HCT116 (cell line): Measurements from ENCODE around the gene MIA3. TPM values are rescaled to one million over a fixed set of nuclear protein-coding genes. Genes with fewer than 3 reads are reported as not detected.

Experiments
- ATAC-seq: fragments of 200-7000 bp; cut with Tn5 transposase; 2 replicates; pipeline ENCODE4 v1.9.1; 2020; ENCODE audit warnings: mild to moderate bottlenecking, moderate library complexity
- BruUV-seq: library from RNA; stranded (reverse); fragments of 400-500 nt; replicated peaks from 2 replicates; lab custom pipeline; 2021; lab: Mats Ljungman, UMichigan
- CTCF ChIA-PET: fragments of 300-600 bp; sonication (Branson Sonifier 250); formaldehyde crosslinking; loops from one replicate; lab custom pipeline; 2021; ENCODE audit warnings: antibody characterized with exemption; lab: Charles Lee
- POLR2A ChIA-PET: fragments of 300-600, 350-600 bp; sonication (Branson Sonifier 250); formaldehyde crosslinking; loops from one replicate; lab custom pipeline; 2021; ENCODE audit warnings: antibody characterized with exemption; lab: Charles Lee
- RAD21 ChIA-PET, 2 experiments: fragments of 300-600 bp; sonication (Branson Sonifier 250); formaldehyde crosslinking; loops; one replicate each; lab custom pipeline; 2023; ENCODE audit warnings: low total read pairs in 2 of 2; ENCODE audit not compliant: uncharacterized antibody in 2 of 2, unreplicated experiment in 2 of 2, low non-redundant PET in 1 of 2; lab: Charles Lee
- DNase-seq: peaks from one replicate; pipeline ENCODE4 v3.0.0-alpha.2; 2010; ENCODE audit warnings: low read depth, low spot score
- H2AFZ ChIP-seq: fragments of 200-600 bp; shearing (Covaris generic), sonication (generic); 2 replicates; pipeline ENCODE4 v1.6.1; 2017; ENCODE audit warnings: low read depth, mixed run types, mixed read lengths, antibody characterized with exemption, low read length; ENCODE audit not compliant: poor library complexity, severe bottlenecking
- H3K27ac ChIP-seq: 2 replicates; pipeline ENCODE4 v1.5.1; 2012; ENCODE audit warnings: low read depth, low read length
- H3K27me3 ChIP-seq: fragments of 200-600 bp; sonication (generic); 2 replicates; pipeline ENCODE4 v1.6.1; 2016; ENCODE audit warnings: mixed run types, low read length, mixed read lengths; ENCODE audit not compliant: insufficient read depth
- H3K36me3 ChIP-seq, 2 experiments: fragments of 200-500 bp in 1 of 2; fragments of 200-600 bp in 1 of 2; sonication (Bioruptor generic) in 1 of 2; sonication (generic) in 1 of 2; 2 replicates each; pipeline versions ENCODE4 v1.5.1 to v1.6.1; 2014 to 2016; ENCODE audit warnings: low read length in 2 of 2, inconsistent platforms in 1 of 2, mixed read lengths in 1 of 2, mixed run types in 1 of 2; ENCODE audit not compliant: insufficient read depth in 2 of 2, control insufficient read depth in 1 of 2
- H3K4me1 ChIP-seq, 2 experiments: fragments of 200-600 bp in 1 of 2; sonication (generic) in 1 of 2; 2 replicates each; pipeline versions ENCODE4 v1.5.1 to v1.6.1; 2012 to 2017; ENCODE audit warnings: low read length in 2 of 2, inconsistent platforms in 1 of 2, mild to moderate bottlenecking in 1 of 2, mixed read lengths in 1 of 2, mixed run types in 1 of 2, moderate library complexity in 1 of 2; ENCODE audit not compliant: insufficient read depth in 2 of 2, control insufficient read depth in 1 of 2
- H3K4me2 ChIP-seq: fragments of 200-600 bp; sonication (generic); 2 replicates; pipeline ENCODE4 v1.6.1; 2017; ENCODE audit warnings: mixed run types, low read length, mixed read lengths
- H3K4me3 ChIP-seq, 2 experiments: fragments of 200-600 bp in 1 of 2; sonication (generic) in 1 of 2; replicated peaks in 1 of 2; 2 replicates each; pipeline ENCODE4 v1.5.1; 2011 to 2016; ENCODE audit warnings: low read length in 2 of 2, control low read depth in 1 of 2, low read depth in 1 of 2, mild to moderate bottlenecking in 1 of 2, mixed read lengths in 1 of 2, mixed run types in 1 of 2
- H3K79me2 ChIP-seq: fragments of 200-600 bp; sonication (generic); 2 replicates; pipeline ENCODE4 v1.6.1; 2017; ENCODE audit warnings: mild to moderate bottlenecking, mixed run types, low read length, moderate library complexity, mixed read lengths; ENCODE audit not compliant: insufficient read depth
- H3K9ac ChIP-seq: fragments of 200-600 bp; sonication (generic); 2 replicates; pipeline ENCODE4 v1.6.1; 2016; ENCODE audit warnings: low read length, mixed read lengths
- H3K9me2 ChIP-seq: fragments of 200-600 bp; sonication (generic), shearing (Covaris generic); 2 replicates; pipeline ENCODE4 v1.6.1; 2017; ENCODE audit warnings: mixed run types, mild to moderate bottlenecking, moderate library complexity; ENCODE audit not compliant: insufficient read depth
- H3K9me3 ChIP-seq, 2 experiments: fragments of 200-500 bp in 1 of 2; fragments of 200-600 bp in 1 of 2; sonication (Bioruptor generic) in 1 of 2; sonication (generic) in 1 of 2; 2 replicates each; pipeline ENCODE4 v1.6.1; 2014 to 2017; ENCODE audit warnings: low read length in 2 of 2, mixed read lengths in 2 of 2, inconsistent platforms in 1 of 2, low read depth in 1 of 2, mild to moderate bottlenecking in 1 of 2, mixed run types in 1 of 2, moderate library complexity in 1 of 2; ENCODE audit not compliant: control insufficient read depth in 1 of 2, insufficient read depth in 1 of 2
- H4K20me1 ChIP-seq: fragments of 200-600 bp; sonication (generic), shearing (Covaris generic); 2 replicates; pipeline ENCODE4 v1.6.1; 2017; ENCODE audit warnings: mixed run types, mild to moderate bottlenecking, moderate library complexity; ENCODE audit not compliant: insufficient read depth
- EGR1 ChIP-seq: IDR thresholded peaks from 2 replicates; pipeline ENCODE4 v1.6.1; 2012; ENCODE audit warnings: low read depth
- EZH2 ChIP-seq: fragments of 200-600 bp; sonication (generic); IDR thresholded peaks from 2 replicates; pipeline ENCODE4 v1.6.1; 2017; ENCODE audit warnings: antibody characterized with exemption, mixed run types
- EZH2phosphoT487 ChIP-seq: fragments of 200-600 bp; IDR thresholded peaks from 2 replicates; pipeline ENCODE4 v1.6.1; 2018; ENCODE audit warnings: antibody characterized with exemption, borderline replicate concordance
- POLR2AphosphoS5 ChIP-seq: IDR thresholded peaks from 2 replicates; pipeline ENCODE4 v1.6.1; 2011; ENCODE audit warnings: mild to moderate bottlenecking, low read depth, low read length, moderate library complexity
- SP1 ChIP-seq: IDR thresholded peaks from 2 replicates; pipeline ENCODE4 v1.6.1; 2012; ENCODE audit warnings: low read depth
- TCF7L2 ChIP-seq: IDR thresholded peaks from 2 replicates; pipeline ENCODE4 v1.7.0; 2011; ENCODE audit warnings: borderline replicate concordance, inconsistent platforms; ENCODE audit not compliant: insufficient read depth, insufficient read length; ENCODE audit errors: extremely low read depth
- ZFX ChIP-seq: fragments of 450-650 bp; IDR thresholded peaks from 2 replicates; pipeline ENCODE4 v1.6.1; 2017
- intact Hi-C: fragments of 100-400 bp; cut with micrococcal nuclease; formaldehyde crosslinking; loops from 2 replicates; pipeline ENCODE4 v1.10.0; 2022
- total RNA-seq: library from RNA; stranded (reverse); gene quantifications from one replicate; pipeline ENCODE4 v1.2.1, GENCODE V29; 2021; ENCODE audit not compliant: unreplicated experiment
- TF ChIP-seq, protein P1 (sequence below): IDR thresholded peaks from 2 replicates; pipeline ENCODE4 v1.6.1; 2012
- TF ChIP-seq, protein P2 (sequence below): IDR thresholded peaks from 2 replicates; pipeline ENCODE4 v1.6.1; 2011; ENCODE audit warnings: mild to moderate bottlenecking, low read length, moderate library complexity; ENCODE audit not compliant: insufficient replicate concordance; ENCODE audit errors: extremely low read depth

The MIA3 gene
- total RNA-seq, 1 experiment from 2014 or later: 62.7 TPM

DNA sequence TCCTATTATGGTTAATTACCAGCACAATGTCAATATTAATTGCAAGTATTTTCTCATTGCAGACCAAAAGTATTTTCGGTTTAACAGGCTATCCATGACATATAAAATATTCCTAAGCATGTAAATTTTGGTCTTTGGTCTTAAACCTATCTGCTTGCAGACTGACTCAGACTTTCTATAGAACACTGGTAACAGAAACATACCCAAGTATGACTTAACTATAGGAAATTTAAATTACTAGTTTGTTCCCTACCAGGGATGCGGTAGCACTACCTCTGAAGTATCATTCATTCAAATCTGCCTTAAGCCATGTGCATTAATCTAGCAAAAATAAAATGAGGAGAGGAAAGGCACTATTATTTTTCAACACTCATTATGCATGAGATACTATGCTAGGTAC is 31.1 kb upstream of the MIA3 start:
- no peak overlapping the region for H2AFZ ChIP-seq
- ChIA-PET POLR2A (no interaction called here), RAD21 (no interaction called here), CTCF (no interaction called here)
- no peak overlapping the region for H3K27ac ChIP-seq
- H4K20me1 ChIP-seq: no peaks in the 10 kb centered on the region
- no peak for DNase-seq
- no peaks in the 10 kb centered on the region for H3K27me3 ChIP-seq
- no peak overlapping the region for H3K4me3 ChIP-seq
- peaks cover 7 to 31% of the 10 kb centered on the region in 2 experiments for H3K4me1 ChIP-seq
- H3K79me2 ChIP-seq: peaks cover 78% of the 10 kb centered on the region
- no peaks in the 10 kb centered on the region for H3K9me3 ChIP-seq
- H3K36me3 ChIP-seq: peaks cover 14 to 26% of the 10 kb centered on the region in 2 experiments; a peak in 3 of 4 replicates
- BruUV-seq: no TSS peak
- no peaks in the 10 kb centered on the region for H3K9me2 ChIP-seq
- H3K9ac ChIP-seq: no peak overlapping the region
- no peak overlapping the region for H3K4me2 ChIP-seq
- TF ChIP-seq SP1 (no peak), EGR1 (no peak), POLR2AphosphoS5 (no peak), EZH2phosphoT487 (no peak), TCF7L2 (no peak), ZFX (no peak), EZH2 (no peak)
- TF ChIP-seq, protein P1, sequence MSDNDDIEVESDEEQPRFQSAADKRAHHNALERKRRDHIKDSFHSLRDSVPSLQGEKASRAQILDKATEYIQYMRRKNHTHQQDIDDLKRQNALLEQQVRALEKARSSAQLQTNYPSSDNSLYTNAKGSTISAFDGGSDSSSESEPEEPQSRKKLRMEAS: no peak
- TF ChIP-seq, protein P2, sequence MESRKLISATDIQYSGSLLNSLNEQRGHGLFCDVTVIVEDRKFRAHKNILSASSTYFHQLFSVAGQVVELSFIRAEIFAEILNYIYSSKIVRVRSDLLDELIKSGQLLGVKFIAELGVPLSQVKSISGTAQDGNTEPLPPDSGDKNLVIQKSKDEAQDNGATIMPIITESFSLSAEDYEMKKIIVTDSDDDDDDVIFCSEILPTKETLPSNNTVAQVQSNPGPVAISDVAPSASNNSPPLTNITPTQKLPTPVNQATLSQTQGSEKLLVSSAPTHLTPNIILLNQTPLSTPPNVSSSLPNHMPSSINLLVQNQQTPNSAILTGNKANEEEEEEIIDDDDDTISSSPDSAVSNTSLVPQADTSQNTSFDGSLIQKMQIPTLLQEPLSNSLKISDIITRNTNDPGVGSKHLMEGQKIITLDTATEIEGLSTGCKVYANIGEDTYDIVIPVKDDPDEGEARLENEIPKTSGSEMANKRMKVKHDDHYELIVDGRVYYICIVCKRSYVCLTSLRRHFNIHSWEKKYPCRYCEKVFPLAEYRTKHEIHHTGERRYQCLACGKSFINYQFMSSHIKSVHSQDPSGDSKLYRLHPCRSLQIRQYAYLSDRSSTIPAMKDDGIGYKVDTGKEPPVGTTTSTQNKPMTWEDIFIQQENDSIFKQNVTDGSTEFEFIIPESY: no peak
- TF ChIP-seq, all 23 proteins: peak for 0
- intact Hi-C loops: no loop called here
- no peak for ATAC-seq
